Glutamatergic neuron (in vitro differentiated cells): Measurements from ENCODE around the gene CCS. TPM values are rescaled to one million over a fixed set of nuclear protein-coding genes. Genes with fewer than 3 reads are reported as not detected.

Experiments
- DNase-seq: peaks from one replicate; pipeline ENCODE4 v3.0.0; 2022
- H3K27ac Mint-ChIP-seq: one replicate; pipeline ENCODE4 v1.8.0; 2020; ENCODE audit warnings: mild to moderate bottlenecking, mixed read lengths, inconsistent platforms; ENCODE audit not compliant: unreplicated experiment
- H3K27me3 Mint-ChIP-seq: one replicate; pipeline ENCODE4 v1.8.0; 2020; ENCODE audit warnings: mild to moderate bottlenecking, moderate library complexity, mixed read lengths, inconsistent platforms; ENCODE audit not compliant: unreplicated experiment
- H3K36me3 Mint-ChIP-seq: one replicate; pipeline ENCODE4 v1.8.0; 2020; ENCODE audit warnings: mild to moderate bottlenecking, mixed read lengths, inconsistent platforms; ENCODE audit not compliant: unreplicated experiment
- H3K4me1 Mint-ChIP-seq: one replicate; pipeline ENCODE4 v1.8.0; 2020; ENCODE audit warnings: mild to moderate bottlenecking, low read depth, mixed read lengths, inconsistent platforms; ENCODE audit not compliant: unreplicated experiment
- H3K4me3 Mint-ChIP-seq: one replicate; pipeline ENCODE4 v1.8.0; 2020; ENCODE audit warnings: mild to moderate bottlenecking, mixed read lengths, inconsistent platforms; ENCODE audit not compliant: unreplicated experiment
- H3K9me3 Mint-ChIP-seq: one replicate; pipeline ENCODE4 v1.8.0; 2020; ENCODE audit warnings: mild to moderate bottlenecking, moderate library complexity, mixed read lengths, inconsistent platforms; ENCODE audit not compliant: unreplicated experiment
- CTCF ChIP-seq: fragments of 200-600 bp; sonication (generic); IDR thresholded peaks from one replicate; pipeline ENCODE4 v1.5.0; 2021; ENCODE audit not compliant: partially characterized antibody, unreplicated experiment
- total RNA-seq: library from RNA; stranded (reverse); fragmentation: NEBNext Ultra II Directional; extraction: Animal tissue kit (Norgen Biotek cat#: 25700); gene quantifications from one replicate; pipeline ENCODE4 v1.2.1, GENCODE V29; 2021; ENCODE audit not compliant: unreplicated experiment

CCS gene
- total RNA-seq, 1 donor from 2014 or later = 65.1 TPM

DNA sequence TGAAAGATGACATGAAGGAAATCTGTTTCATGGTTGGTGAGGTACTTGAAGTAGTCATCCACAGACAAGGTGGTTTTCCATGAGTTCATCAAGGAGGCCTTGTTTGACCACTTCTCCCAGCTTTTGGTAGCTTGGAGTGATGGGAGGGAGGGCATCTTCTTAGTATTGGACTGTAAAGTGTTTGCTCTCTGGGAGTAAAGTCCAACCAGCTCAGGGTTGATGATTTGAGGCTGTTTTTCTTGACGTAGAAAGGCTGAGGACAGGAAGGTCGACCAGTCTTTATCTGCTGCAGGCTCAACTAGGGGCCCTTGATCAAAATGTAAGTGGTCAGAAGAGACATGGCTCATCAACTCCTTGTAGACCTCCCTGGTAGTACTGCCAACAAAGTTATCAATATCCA is 1.8 kb upstream of the CCS start:
- no peak overlapping the region for H3K4me3 Mint-ChIP-seq
- H3K27ac Mint-ChIP-seq = no peak overlapping the region
- no peak for TF ChIP-seq CTCF
- H3K36me3 Mint-ChIP-seq = no peaks in the 10 kb centered on the region
- peaks cover 6% of the 10 kb centered on the region for H3K4me1 Mint-ChIP-seq
- DNase-seq = no peak
- H3K27me3 Mint-ChIP-seq = peaks cover 7% of the 10 kb centered on the region
- H3K9me3 Mint-ChIP-seq = peaks cover 14% of the 10 kb centered on the region

DNA sequence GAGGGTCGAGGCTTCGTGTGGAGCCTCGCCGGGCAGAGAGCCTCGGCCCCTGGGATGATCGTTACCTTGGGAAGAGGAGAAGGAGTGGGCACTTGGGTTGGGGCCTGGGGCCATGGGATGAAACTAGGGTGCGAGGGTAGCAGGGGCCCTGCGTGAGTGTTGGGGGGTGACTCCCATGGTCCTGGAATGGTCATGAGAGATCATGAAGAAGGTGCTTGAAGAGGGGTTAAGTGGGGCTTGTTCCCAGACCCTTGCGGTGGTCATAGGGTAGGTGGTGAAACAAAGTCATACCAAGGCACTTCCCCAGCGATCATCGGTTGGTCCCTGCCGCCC is 284 bp downstream of the CCS start:
- no peak for TF ChIP-seq CTCF
- H3K4me1 Mint-ChIP-seq = peaks cover 6% of the 10 kb centered on the region
- peak; percentile 19 for DNase-seq
- peaks cover 11% of the 10 kb centered on the region for H3K9me3 Mint-ChIP-seq
- peaks cover 6% of the 10 kb centered on the region for H3K27me3 Mint-ChIP-seq
- peak overlapping the region; percentile 100 for H3K27ac Mint-ChIP-seq
- H3K4me3 Mint-ChIP-seq = peak overlapping the region; percentile 100
- no peaks in the 10 kb centered on the region for H3K36me3 Mint-ChIP-seq

GRCh38 chr11:66593650-66594049 is 665 bp downstream of the CCS start:
- no peak for TF ChIP-seq CTCF
- H3K36me3 Mint-ChIP-seq = no peaks in the 10 kb centered on the region
- peak overlapping the region; percentile 100 for H3K4me3 Mint-ChIP-seq
- peak overlapping the region; percentile 100 for H3K27ac Mint-ChIP-seq
- H3K9me3 Mint-ChIP-seq = peaks cover 11% of the 10 kb centered on the region
- no peak for DNase-seq
- H3K4me1 Mint-ChIP-seq = peaks cover 6% of the 10 kb centered on the region
- H3K27me3 Mint-ChIP-seq = peaks cover 6% of the 10 kb centered on the region

GRCh38 chr11:66595245-66595904 is 2.4 kb downstream of the CCS start:
- no peak for TF ChIP-seq CTCF

DNA sequence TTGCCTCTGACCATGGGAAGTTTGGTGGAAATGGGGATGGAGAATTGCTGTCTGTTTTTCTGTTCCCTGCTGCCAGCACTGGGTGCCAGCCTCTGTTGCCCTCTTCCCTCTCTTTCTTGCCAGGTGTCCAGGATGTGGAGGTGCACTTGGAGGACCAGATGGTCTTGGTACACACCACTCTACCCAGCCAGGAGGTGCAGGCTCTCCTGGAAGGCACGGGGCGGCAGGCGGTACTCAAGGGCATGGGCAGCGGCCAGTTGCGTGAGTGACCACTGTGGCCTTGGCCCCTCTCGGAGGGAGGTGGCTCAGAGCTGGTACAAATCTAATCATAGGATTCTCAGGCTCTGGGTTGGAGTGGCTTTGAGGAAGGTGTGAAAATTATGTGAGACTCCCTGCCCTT is 6.0 kb downstream of the CCS start:
- no peak for DNase-seq
- H3K4me3 Mint-ChIP-seq = no peak overlapping the region
- no peak for TF ChIP-seq CTCF
- no peaks in the 10 kb centered on the region for H3K9me3 Mint-ChIP-seq
- H3K36me3 Mint-ChIP-seq = no peaks in the 10 kb centered on the region
- no peak overlapping the region for H3K27ac Mint-ChIP-seq
- H3K4me1 Mint-ChIP-seq = no peaks in the 10 kb centered on the region
- peaks cover 5% of the 10 kb centered on the region for H3K27me3 Mint-ChIP-seq

More at GRCh38 chr11:66595245-66595904, 2.4 kb downstream of the CCS start:
- Mint-ChIP-seq H3K27ac (no peak overlapping the region), H3K27me3 (peaks cover 7% of the 10 kb centered on the region), H3K4me3 (peak overlapping the region; percentile 0), H3K36me3 (no peaks in the 10 kb centered on the region), H3K4me1 (peaks cover 6% of the 10 kb centered on the region), H3K9me3 (peaks cover 10% of the 10 kb centered on the region)
- no peak for DNase-seq
